CD14-positive monocyte (primary cell): Measurements from ENCODE around the gene SIM2. TPM values are rescaled to one million over a fixed set of nuclear protein-coding genes. Genes with fewer than 3 reads are reported as not detected.

Experiments used
- DNase-seq, 3 donors: peaks; one replicate each; pipeline ENCODE4 v3.0.0-alpha.2; 2011 to 2022
- H2AFZ ChIP-seq: 2 replicates; pipeline ENCODE4 v1.6.0; 2012; ENCODE audit warnings: mild to moderate bottlenecking, low read depth, low read length, inconsistent platforms; ENCODE audit not compliant: insufficient read depth, poor library complexity, severe bottlenecking
- H3K27ac ChIP-seq, 2 donors: 1 replicate in 1 of 2; 2 replicates in 1 of 2; pipeline ENCODE4 v1.5.1; 2012 to 2013; ENCODE audit warnings: low read length in 2 of 2, control low read depth in 1 of 2, inconsistent platforms in 1 of 2, low read depth in 1 of 2, mild to moderate bottlenecking in 1 of 2
- H3K27me3 ChIP-seq, 2 donors: one replicate each; pipeline versions ENCODE4 v1.6.0 to v1.6.1; 2011 to 2013; ENCODE audit warnings: low read length in 2 of 2; ENCODE audit not compliant: control insufficient read depth in 2 of 2, insufficient read depth in 2 of 2
- H3K36me3 ChIP-seq, 2 donors: replicated peaks in 1 of 2; 1 replicate in 1 of 2; 2 replicates in 1 of 2; pipeline versions ENCODE4 v1.5.1 to v1.6.1; 2012 to 2013; ENCODE audit warnings: low read length in 2 of 2, control low read depth in 1 of 2, inconsistent platforms in 1 of 2, mild to moderate bottlenecking in 1 of 2; ENCODE audit not compliant: insufficient read depth in 2 of 2, control insufficient read depth in 1 of 2
- H3K4me1 ChIP-seq, 2 donors: 1 replicate in 1 of 2; 2 replicates in 1 of 2; pipeline versions ENCODE4 v1.5.1 to v1.6.1; 2012 to 2013; ENCODE audit warnings: low read length in 2 of 2, control low read depth in 1 of 2, inconsistent platforms in 1 of 2, mild to moderate bottlenecking in 1 of 2, moderate library complexity in 1 of 2; ENCODE audit not compliant: insufficient read depth in 2 of 2, control insufficient read depth in 1 of 2
- H3K4me2 ChIP-seq: replicated peaks from 2 replicates; pipeline ENCODE3; 2012; ENCODE audit warnings: low read length, moderate library complexity, mild to moderate bottlenecking; ENCODE audit not compliant: poor library complexity, severe bottlenecking; ENCODE audit errors: extremely low read depth
- H3K4me3 ChIP-seq, 3 experiments: fragments of 200-600 bp in 1 of 3; sonication (generic) in 1 of 3; replicated peaks in 1 of 3; 1 replicate in 2 of 3; 2 replicates in 1 of 3; pipeline ENCODE4 v1.5.1; 2011 to 2013; ENCODE audit warnings: low read length in 3 of 3, mild to moderate bottlenecking in 3 of 3, control low read depth in 2 of 3, low read depth in 2 of 3, inconsistent platforms in 1 of 3, moderate library complexity in 1 of 3
- H3K79me2 ChIP-seq: 2 replicates; pipeline ENCODE4 v1.6.0; 2012; ENCODE audit warnings: mild to moderate bottlenecking, control low read depth, inconsistent platforms, low read length, moderate library complexity; ENCODE audit not compliant: insufficient read depth
- H3K9ac ChIP-seq: 2 replicates; pipeline ENCODE4 v1.6.0; 2017; ENCODE audit warnings: low read length, mild to moderate bottlenecking; ENCODE audit not compliant: insufficient read depth, poor library complexity, severe bottlenecking
- H3K9me3 ChIP-seq, 2 donors: replicated peaks in 1 of 2; 1 replicate in 1 of 2; 2 replicates in 1 of 2; pipeline versions ENCODE4 v1.5.1 to v1.6.1; 2012 to 2013; ENCODE audit warnings: low read length in 2 of 2, control low read depth in 1 of 2; ENCODE audit not compliant: control insufficient read depth in 1 of 2, insufficient read depth in 1 of 2
- H4K20me1 ChIP-seq: 2 replicates; pipeline ENCODE4 v1.6.0; 2012; ENCODE audit warnings: mild to moderate bottlenecking, low read length, control low read depth, moderate library complexity; ENCODE audit not compliant: insufficient read depth
- H3K27ac Mint-ChIP-seq, 7 donors: one replicate each; pipeline ENCODE4 v1.8.0; 2020; ENCODE audit warnings: mild to moderate bottlenecking in 7 of 7, mixed read lengths in 7 of 7, moderate library complexity in 6 of 7, inconsistent platforms in 2 of 7
- H3K27me3 Mint-ChIP-seq, 3 donors: one replicate each; pipeline ENCODE4 v1.8.0; 2021 to 2022; ENCODE audit warnings: low read depth in 3 of 3, mild to moderate bottlenecking in 3 of 3, mixed read lengths in 3 of 3, moderate library complexity in 3 of 3, inconsistent platforms in 1 of 3
- H3K36me3 Mint-ChIP-seq, 2 donors: one replicate each; pipeline ENCODE4 v1.8.0; 2020; ENCODE audit warnings: mixed read lengths in 2 of 2, inconsistent platforms in 1 of 2, mild to moderate bottlenecking in 1 of 2
- H3K4me1 Mint-ChIP-seq: one replicate; pipeline ENCODE4 v1.8.0; 2020; ENCODE audit warnings: mild to moderate bottlenecking, mixed read lengths
- H3K4me3 Mint-ChIP-seq, 2 donors: one replicate each; pipeline ENCODE4 v1.8.0; 2020; ENCODE audit warnings: mild to moderate bottlenecking in 2 of 2, mixed read lengths in 2 of 2, moderate library complexity in 1 of 2
- H3K9me3 Mint-ChIP-seq, 7 donors: one replicate each; pipeline ENCODE4 v1.8.0; 2020 to 2022; ENCODE audit warnings: mixed read lengths in 7 of 7, mild to moderate bottlenecking in 6 of 7, moderate library complexity in 6 of 7, inconsistent platforms in 2 of 7
- WGBS: methylation state at CpG from one replicate; pipeline ENCODE4 v1.1.5; 2013; ENCODE audit warnings: missing lambda C conversion rate; ENCODE audit not compliant: insufficient coverage; 5-methylcytosine and 5-hydroxymethylcytosine counted together
- intact Hi-C, 2 donors: fragments of 100-400 bp; cut with micrococcal nuclease; formaldehyde crosslinking; loops; one replicate each; pipeline versions ENCODE4 v1.15.0 to v1.15.1; 2023
- polyA plus RNA-seq, 3 donors: library from polyadenylated mRNA; depleted of rRNA in 1 of 3; unstranded in 2 of 3; stranded (reverse) in 1 of 3; fragments of 300-500 nt in 2 of 3; fragments of >200 nt in 1 of 3; fragmentation: Illumina TruSeq in 2 of 3; gene quantifications; 1 replicate in 2 of 3; 2 replicates in 1 of 3; pipeline ENCODE4 v1.2.3, GENCODE V29; 2012 to 2021
- TF ChIP-seq, protein P1 (sequence below): fragments of 200-600 bp; IDR thresholded peaks from one replicate; pipeline ENCODE4 v1.8.0; 2022; ENCODE audit warnings: antibody characterized with exemption, mild to moderate bottlenecking

Gene SIM2
- polyA plus RNA-seq, 3 donors, result not detected

DNA sequence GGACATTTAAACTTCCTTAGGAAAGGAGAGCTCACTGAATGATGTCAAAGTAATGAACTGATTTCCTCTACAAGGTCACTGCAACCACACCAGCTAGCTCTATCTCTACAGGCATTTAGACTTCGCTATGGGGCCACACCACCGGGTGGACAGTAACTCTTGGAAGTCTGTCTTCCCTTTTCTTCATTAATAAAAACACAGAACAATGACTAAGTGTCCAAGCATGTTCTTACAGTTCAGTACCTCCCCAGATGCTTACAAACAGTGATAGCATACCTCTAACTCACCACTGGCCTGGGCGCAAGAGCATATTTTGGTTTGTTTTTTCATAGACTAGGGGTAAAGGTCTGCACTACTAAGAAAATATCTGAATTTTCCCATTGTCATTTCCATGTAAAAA is 54.6 kb downstream of the SIM2 start:
- no peaks in the 10 kb centered on the region for H3K4me1 ChIP-seq
- H4K20me1 ChIP-seq, result no peaks in the 10 kb centered on the region
- no peak overlapping the region for H3K4me3 Mint-ChIP-seq
- H3K27ac Mint-ChIP-seq, result no peak overlapping the region
- H2AFZ ChIP-seq, result no peak overlapping the region
- H3K9ac ChIP-seq, result no peak overlapping the region
- 90% methylated on average over 2 of the region's 3 CpGs for WGBS
- no peak overlapping the region for H3K4me3 ChIP-seq
- H3K36me3 Mint-ChIP-seq, result peaks cover 0 to 5% of the 10 kb centered on the region in 2 donors
- H3K27me3 Mint-ChIP-seq, result peaks cover 18 to 19% (median 18%) of the 10 kb centered on the region in 3 donors
- no peaks in the 10 kb centered on the region for H3K4me1 Mint-ChIP-seq
- H3K4me2 ChIP-seq, result no peak overlapping the region
- intact Hi-C loops, result no loop called here
- no peaks in the 10 kb centered on the region for H3K79me2 ChIP-seq
- H3K27me3 ChIP-seq, result peaks cover 10 to 19% of the 10 kb centered on the region in 2 donors
- no peaks in the 10 kb centered on the region for H3K9me3 ChIP-seq
- no peaks in the 10 kb centered on the region for H3K36me3 ChIP-seq
- peaks cover 0 to 2% (median 0%) of the 10 kb centered on the region in 7 donors for H3K9me3 Mint-ChIP-seq
- TF ChIP-seq, protein P1, sequence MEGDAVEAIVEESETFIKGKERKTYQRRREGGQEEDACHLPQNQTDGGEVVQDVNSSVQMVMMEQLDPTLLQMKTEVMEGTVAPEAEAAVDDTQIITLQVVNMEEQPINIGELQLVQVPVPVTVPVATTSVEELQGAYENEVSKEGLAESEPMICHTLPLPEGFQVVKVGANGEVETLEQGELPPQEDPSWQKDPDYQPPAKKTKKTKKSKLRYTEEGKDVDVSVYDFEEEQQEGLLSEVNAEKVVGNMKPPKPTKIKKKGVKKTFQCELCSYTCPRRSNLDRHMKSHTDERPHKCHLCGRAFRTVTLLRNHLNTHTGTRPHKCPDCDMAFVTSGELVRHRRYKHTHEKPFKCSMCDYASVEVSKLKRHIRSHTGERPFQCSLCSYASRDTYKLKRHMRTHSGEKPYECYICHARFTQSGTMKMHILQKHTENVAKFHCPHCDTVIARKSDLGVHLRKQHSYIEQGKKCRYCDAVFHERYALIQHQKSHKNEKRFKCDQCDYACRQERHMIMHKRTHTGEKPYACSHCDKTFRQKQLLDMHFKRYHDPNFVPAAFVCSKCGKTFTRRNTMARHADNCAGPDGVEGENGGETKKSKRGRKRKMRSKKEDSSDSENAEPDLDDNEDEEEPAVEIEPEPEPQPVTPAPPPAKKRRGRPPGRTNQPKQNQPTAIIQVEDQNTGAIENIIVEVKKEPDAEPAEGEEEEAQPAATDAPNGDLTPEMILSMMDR, result no peak
- DNase-seq, result no peak
- no peak overlapping the region for H3K27ac ChIP-seq

DNA sequence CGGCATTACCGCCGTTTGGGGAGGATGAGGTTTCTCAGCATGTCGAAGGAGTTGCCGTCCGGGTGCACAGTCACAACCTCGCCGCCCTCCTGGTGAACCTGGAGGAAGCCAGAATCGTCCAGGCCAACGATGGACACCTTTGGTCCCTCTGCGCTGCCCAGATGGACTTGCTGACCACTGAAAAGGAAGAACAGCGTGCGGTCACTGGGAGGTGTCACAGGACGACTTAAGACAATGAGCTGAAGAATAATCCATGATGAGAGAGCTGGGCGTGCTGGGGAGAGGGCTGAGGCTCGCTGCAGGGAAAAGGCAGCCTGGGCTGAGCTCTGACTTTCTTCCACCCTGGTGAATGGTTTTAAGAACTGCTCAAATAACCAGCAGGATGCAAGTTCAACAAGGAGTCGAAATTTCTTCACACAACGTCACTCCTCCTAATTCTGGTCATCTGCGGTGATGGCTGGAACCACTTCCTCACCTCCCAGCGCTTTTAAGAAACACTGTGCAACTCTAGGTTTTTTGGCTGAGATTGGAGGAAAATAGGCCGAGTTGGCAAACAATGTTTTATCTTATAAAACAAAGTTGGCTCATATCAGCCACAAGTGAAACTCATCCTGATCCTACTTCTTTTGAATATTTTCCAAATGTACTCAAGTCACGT is 55.5 kb downstream of the SIM2 start:
- Histone ChIP-seq H3K4me1 (no peaks in the 10 kb centered on the region), H3K36me3 (no peaks in the 10 kb centered on the region), H3K9ac (no peak overlapping the region), H4K20me1 (no peaks in the 10 kb centered on the region), H2AFZ (no peak overlapping the region), H3K4me3 (no peak overlapping the region), H3K27ac (no peak overlapping the region), H3K4me2 (no peak overlapping the region), H3K9me3 (no peaks in the 10 kb centered on the region), H3K79me2 (no peaks in the 10 kb centered on the region), H3K27me3 (peaks cover 6 to 11% of the 10 kb centered on the region in 2 donors)
- Mint-ChIP-seq H3K4me1 (no peaks in the 10 kb centered on the region), H3K27ac (no peak overlapping the region), H3K27me3 (peaks cover 10 to 11% (median 10%) of the 10 kb centered on the region in 3 donors), H3K9me3 (peaks cover 0 to under 1% (median 0%) of the 10 kb centered on the region in 7 donors), H3K36me3 (peaks cover 0 to 5% of the 10 kb centered on the region in 2 donors), H3K4me3 (no peak overlapping the region)
- WGBS, result 97% methylated on average over 19 of the region's 22 CpGs
- TF ChIP-seq, protein P1, result no peak
- DNase-seq, result no peak
- intact Hi-C loops, result no loop called here
